Activated naive CD8-positive, alpha-beta T cell treated with anti-CD3 and anti-CD28 coated beads, Interleukin-2, amount 10 ng/mL, durations not matched to agents 7 days and 5 days (primary cell): Measurements from ENCODE around the gene CNEP1R1. TPM values are rescaled to one million over a fixed set of nuclear protein-coding genes. Genes with fewer than 3 reads are reported as not detected.
"Not testable (repeated sequence)": the region's sequence is repeated elsewhere in the genome, so short reads cannot be mapped to it uniquely, and the experiment has no call there.

Experiments used
- ATAC-seq: fragments of 150-1000 bp; cut with Tn5 transposase; one replicate; pipeline ENCODE4 v1.10.0; 2021; ENCODE audit warnings: low read depth, moderate library complexity
- POLR2A ChIA-PET: fragments of 350-600 bp; sonication (Branson Sonifier 250); formaldehyde crosslinking; loops from one replicate; lab custom pipeline; 2021; ENCODE audit warnings: antibody characterized with exemption; lab: Charles Lee
- DNase-seq: peaks from one replicate; pipeline ENCODE4 v3.0.0; 2021
- H3K27ac Mint-ChIP-seq: one replicate; pipeline ENCODE4 v1.8.0; 2022; ENCODE audit warnings: mild to moderate bottlenecking, mixed read lengths
- H3K27me3 Mint-ChIP-seq: one replicate; pipeline ENCODE4 v1.8.0; 2022; ENCODE audit warnings: mild to moderate bottlenecking, moderate library complexity, mixed read lengths
- H3K36me3 Mint-ChIP-seq: one replicate; pipeline ENCODE4 v1.8.0; 2021; ENCODE audit warnings: mild to moderate bottlenecking, mixed read lengths
- H3K4me1 Mint-ChIP-seq: one replicate; pipeline ENCODE4 v1.8.0; 2021; ENCODE audit warnings: mixed read lengths
- H3K4me3 Mint-ChIP-seq: one replicate; pipeline ENCODE4 v1.8.0; 2022; ENCODE audit warnings: mild to moderate bottlenecking, moderate library complexity, mixed read lengths
- H3K9me3 Mint-ChIP-seq: one replicate; pipeline ENCODE4 v1.8.0; 2021; ENCODE audit warnings: mixed read lengths
- total RNA-seq, 2 experiments: library from RNA; stranded (reverse); gene quantifications; one replicate each; pipeline ENCODE4 v1.2.3, GENCODE V29; 2021

Gene CNEP1R1
- total RNA-seq, 2 experiments from 2014 or later: 29.0 to 31.7 TPM

DNA sequence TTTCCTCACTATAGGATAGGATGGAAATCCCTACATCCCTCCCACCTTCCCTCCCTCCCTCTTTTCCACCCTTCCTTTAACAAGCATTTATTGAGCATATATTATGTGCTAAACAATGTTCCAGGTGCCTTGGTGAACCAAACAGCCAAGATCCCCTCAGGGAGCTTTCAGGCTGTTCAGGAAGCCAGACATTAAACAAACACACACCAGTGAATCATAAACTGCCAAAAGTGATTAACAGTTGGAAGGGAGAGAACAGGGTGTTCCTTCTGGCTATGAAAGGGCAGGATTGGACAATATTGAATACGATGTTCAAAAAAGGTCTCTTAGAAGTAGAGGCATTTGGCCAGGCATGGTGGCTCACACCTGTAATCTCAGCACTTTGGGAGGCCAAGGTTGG is 22.8 kb upstream of the CNEP1R1 start:
- POLR2A ChIA-PET: no interaction called here
- no peaks in the 10 kb centered on the region for H3K36me3 Mint-ChIP-seq
- ATAC-seq (no peak), DNase-seq (no peak)
- no peaks in the 10 kb centered on the region for H3K4me1 Mint-ChIP-seq
- H3K9me3 Mint-ChIP-seq: peaks cover 5% of the 10 kb centered on the region
- no peak overlapping the region for H3K4me3 Mint-ChIP-seq
- no peak overlapping the region for H3K27ac Mint-ChIP-seq
- H3K27me3 Mint-ChIP-seq: peaks cover 15% of the 10 kb centered on the region

DNA sequence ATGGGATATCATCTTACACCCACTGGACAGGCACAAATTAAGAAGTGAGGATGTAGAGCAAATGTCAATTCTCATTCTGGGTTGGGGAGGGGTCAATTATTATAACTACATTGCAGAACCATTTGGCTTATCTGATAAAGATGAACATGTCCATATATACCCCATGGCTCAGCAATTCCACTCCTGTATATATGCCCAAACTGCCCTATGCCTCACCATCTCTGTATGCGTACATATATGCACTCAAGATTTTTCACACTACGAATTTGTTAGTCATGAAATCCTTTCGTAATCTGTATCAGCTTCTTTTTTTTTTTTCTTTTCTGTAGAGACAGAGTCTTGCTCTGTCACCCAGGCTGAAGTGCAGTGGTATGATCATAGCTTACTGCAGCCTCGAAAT is 20.8 kb upstream of the CNEP1R1 start:
- no peak overlapping the region for H3K4me3 Mint-ChIP-seq
- DNase-seq (no peak), ATAC-seq (no peak)
- H3K9me3 Mint-ChIP-seq: peaks cover 10% of the 10 kb centered on the region
- H3K36me3 Mint-ChIP-seq: no peaks in the 10 kb centered on the region
- POLR2A ChIA-PET: no interaction called here
- no peak overlapping the region for H3K27ac Mint-ChIP-seq
- peaks cover 14% of the 10 kb centered on the region for H3K27me3 Mint-ChIP-seq
- no peaks in the 10 kb centered on the region for H3K4me1 Mint-ChIP-seq

DNA sequence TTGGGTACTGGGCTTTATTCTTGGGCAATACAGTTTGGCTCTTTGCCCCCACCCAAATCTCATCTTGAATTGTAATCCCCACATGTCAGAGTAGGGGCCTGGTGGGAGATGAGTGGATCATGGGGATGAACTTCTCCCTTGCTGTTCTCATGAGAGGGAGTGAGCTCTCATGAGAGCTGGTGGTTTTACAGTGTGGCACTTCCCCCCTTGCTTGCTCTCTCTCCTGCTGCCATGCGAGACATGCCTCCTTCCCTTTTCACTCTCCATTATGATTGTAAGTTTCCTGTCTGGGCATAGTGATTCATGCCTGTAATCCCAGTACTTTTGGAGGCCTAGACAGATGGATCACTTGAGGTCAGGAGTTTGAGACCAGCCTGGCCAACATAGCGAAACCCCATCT is 18.1 kb upstream of the CNEP1R1 start:
- Mint-ChIP-seq H3K4me1 (no peaks in the 10 kb centered on the region), H3K36me3 (no peaks in the 10 kb centered on the region), H3K4me3 (no peak overlapping the region), H3K27ac (no peak overlapping the region), H3K27me3 (peaks cover 10% of the 10 kb centered on the region), H3K9me3 (peaks cover 10% of the 10 kb centered on the region)
- POLR2A ChIA-PET: no interaction called here
- ATAC-seq: no peak
- DNase-seq: no peak

DNA sequence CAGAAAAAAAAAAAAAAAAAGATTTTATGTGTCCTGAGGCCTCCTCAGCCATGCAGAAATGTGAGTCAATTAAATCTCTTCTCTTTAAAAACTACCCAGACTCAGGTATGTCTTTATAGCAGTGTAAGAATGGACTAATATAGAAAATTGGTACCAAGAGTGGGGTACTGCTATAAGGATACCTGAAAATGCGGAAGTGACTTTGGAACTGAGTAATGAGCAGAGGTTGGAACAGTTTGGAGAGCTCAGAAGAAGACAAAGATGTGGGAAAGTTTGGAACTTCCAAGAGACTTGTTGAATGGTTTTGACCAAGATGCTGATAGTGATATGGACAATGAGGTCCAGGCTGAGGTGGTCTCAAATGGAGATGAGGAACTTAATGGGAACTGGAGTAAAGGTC is 17.3 kb upstream of the CNEP1R1 start:
- Mint-ChIP-seq H3K36me3 (no peaks in the 10 kb centered on the region), H3K4me1 (no peaks in the 10 kb centered on the region), H3K27ac (no peak overlapping the region), H3K4me3 (no peak overlapping the region), H3K27me3 (peaks cover 8% of the 10 kb centered on the region), H3K9me3 (peaks cover 7% of the 10 kb centered on the region)
- DNase-seq (no peak), ATAC-seq (no peak)
- POLR2A ChIA-PET: no interaction called here

DNA sequence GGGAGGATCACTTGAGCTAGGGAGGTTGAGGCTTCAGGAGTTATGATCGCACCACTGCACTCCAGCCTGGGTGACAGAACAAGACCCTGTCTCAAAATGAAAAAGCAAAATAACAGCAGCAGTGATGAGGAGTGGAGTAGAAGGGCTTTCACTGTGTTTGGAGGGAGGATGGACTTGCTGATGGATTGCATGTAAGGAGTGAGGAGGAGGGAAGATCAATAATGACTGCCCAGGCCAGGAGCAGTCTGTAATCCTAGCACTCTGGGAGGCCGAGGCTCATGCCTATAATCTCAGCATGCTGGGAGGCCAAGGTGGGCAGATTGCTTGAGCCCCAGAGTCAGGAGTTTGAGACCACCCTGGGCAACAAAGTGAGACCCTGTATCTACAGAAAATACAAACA is 14.8 kb upstream of the CNEP1R1 start:
- no peaks in the 10 kb centered on the region for H3K36me3 Mint-ChIP-seq
- no peak overlapping the region for H3K4me3 Mint-ChIP-seq
- no peak overlapping the region for H3K27ac Mint-ChIP-seq
- no peaks in the 10 kb centered on the region for H3K4me1 Mint-ChIP-seq
- H3K9me3 Mint-ChIP-seq: peaks cover 5% of the 10 kb centered on the region
- no peak for ATAC-seq
- POLR2A ChIA-PET: no interaction called here
- DNase-seq: no peak
- no peaks in the 10 kb centered on the region for H3K27me3 Mint-ChIP-seq

DNA sequence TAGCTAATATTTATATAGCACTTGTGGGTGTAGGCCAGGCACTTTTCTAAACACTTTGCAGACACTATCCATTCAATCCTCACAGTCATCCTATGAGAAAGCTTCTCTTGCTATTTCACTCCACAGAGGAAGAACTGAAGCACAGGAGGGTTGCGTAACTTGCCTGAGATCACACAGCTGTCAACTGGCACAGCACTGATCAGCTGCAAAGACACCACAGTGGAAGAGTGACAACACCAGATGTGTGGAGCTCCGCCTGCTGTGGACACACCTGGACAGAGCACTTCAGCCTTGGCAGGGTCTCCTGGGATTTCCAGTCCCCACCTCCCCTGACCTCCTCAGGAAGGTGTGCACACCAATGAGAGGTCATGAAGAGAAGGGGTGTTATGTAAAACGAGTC is 13.3 kb upstream of the CNEP1R1 start:
- Mint-ChIP-seq H3K27me3 (no peaks in the 10 kb centered on the region), H3K4me3 (no peak overlapping the region), H3K27ac (no peak overlapping the region), H3K36me3 (no peaks in the 10 kb centered on the region), H3K4me1 (no peaks in the 10 kb centered on the region), H3K9me3 (peaks cover 5% of the 10 kb centered on the region)
- ATAC-seq: no peak
- DNase-seq: no peak
- POLR2A ChIA-PET: no interaction called here

DNA sequence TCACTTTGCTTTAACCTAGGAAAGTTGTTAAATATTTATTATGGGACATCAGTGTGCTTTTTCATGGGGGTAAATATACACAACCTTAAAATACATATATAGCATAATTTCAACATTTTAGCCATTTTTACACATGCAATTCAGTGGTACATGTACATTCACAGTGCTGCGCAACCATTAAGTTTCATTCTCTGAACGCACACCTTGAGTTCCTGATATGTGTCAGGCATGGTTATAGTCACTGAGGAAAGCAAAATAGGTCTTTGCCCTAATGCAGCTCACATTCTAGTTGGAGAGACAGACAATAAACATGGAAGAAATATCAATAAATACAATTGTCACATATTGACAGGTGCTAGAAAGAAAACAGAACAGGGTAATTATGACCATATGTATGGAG is 12.8 kb upstream of the CNEP1R1 start:
- POLR2A ChIA-PET: no interaction called here
- peaks cover 5% of the 10 kb centered on the region for H3K9me3 Mint-ChIP-seq
- H3K36me3 Mint-ChIP-seq: no peaks in the 10 kb centered on the region
- DNase-seq (no peak), ATAC-seq (no peak)
- H3K27me3 Mint-ChIP-seq: no peaks in the 10 kb centered on the region
- H3K4me1 Mint-ChIP-seq: no peaks in the 10 kb centered on the region
- H3K4me3 Mint-ChIP-seq: no peak overlapping the region
- no peak overlapping the region for H3K27ac Mint-ChIP-seq

DNA sequence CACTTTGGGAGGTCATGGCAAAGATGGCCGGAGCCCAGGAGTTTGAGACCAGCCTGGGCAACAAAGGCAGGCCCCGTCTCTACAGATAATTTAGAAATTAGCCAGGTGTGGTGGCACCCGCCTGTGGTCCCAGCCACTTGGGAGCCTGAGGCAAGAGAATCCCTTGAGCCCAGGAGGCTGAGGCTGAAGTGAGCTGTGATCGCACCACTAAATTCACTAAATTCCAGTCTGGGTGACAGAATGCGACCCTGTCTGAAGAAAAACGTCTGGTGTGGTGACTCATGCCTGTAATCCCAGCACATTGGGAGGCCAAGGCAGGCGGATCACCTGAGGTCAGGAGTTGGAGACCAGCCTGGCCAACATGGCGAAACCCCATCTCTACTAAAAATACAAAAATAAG is 10.8 kb upstream of the CNEP1R1 start:
- H3K27me3 Mint-ChIP-seq, DNase-seq, H3K4me1 Mint-ChIP-seq, ATAC-seq, H3K36me3 Mint-ChIP-seq, H3K4me3 Mint-ChIP-seq, POLR2A ChIA-PET, H3K9me3 Mint-ChIP-seq, H3K27ac Mint-ChIP-seq: not testable (repeated sequence)

DNA sequence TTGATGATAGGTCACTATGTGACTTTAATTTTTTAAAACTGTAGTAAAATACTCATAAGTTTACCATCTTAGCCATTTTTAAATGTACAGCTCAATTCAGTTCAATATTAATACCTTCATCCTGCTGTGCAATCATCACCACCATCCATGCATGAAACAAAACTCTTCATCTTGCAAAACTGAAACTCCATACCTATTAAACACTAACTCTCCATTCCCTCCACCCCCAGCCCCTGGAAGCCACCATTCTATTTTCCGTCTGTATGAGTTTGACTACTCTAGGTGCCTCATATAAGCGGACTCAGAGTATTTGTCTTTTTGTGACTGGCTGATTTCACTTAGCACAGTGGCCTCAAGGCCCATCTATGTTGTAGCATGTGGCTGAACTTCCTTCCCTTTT is 9.4 kb upstream of the CNEP1R1 start:
- Mint-ChIP-seq H3K27me3 (no peaks in the 10 kb centered on the region), H3K27ac (no peak overlapping the region), H3K4me1 (no peaks in the 10 kb centered on the region), H3K9me3 (no peaks in the 10 kb centered on the region), H3K4me3 (no peak overlapping the region), H3K36me3 (no peaks in the 10 kb centered on the region)
- no peak for ATAC-seq
- no peak for DNase-seq
- POLR2A ChIA-PET: no interaction called here

DNA sequence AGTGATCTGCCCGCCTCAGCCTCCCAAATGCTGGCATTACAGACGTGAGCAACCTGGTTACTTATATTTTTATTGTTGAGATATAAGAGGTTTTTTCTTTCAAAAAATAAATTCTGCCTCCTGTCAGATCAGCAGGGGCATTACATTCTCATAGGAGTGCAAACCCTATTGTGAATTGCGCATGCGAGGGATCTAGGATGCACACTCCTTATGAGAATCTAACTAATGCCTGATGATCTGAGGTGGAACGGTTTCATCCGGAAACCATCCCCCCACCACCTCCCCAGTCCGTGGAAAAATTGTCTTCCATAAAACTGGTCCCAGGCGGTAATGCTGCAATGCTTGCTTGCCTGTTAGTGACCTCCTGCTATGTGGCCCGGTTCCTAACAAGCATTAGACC is 7.5 kb upstream of the CNEP1R1 start:
- H3K27ac Mint-ChIP-seq: no peak overlapping the region
- no peaks in the 10 kb centered on the region for H3K9me3 Mint-ChIP-seq
- no peak overlapping the region for H3K4me3 Mint-ChIP-seq
- DNase-seq: no peak
- POLR2A ChIA-PET: no interaction called here
- H3K36me3 Mint-ChIP-seq: no peaks in the 10 kb centered on the region
- H3K4me1 Mint-ChIP-seq: no peaks in the 10 kb centered on the region
- H3K27me3 Mint-ChIP-seq: no peaks in the 10 kb centered on the region
- ATAC-seq: no peak

DNA sequence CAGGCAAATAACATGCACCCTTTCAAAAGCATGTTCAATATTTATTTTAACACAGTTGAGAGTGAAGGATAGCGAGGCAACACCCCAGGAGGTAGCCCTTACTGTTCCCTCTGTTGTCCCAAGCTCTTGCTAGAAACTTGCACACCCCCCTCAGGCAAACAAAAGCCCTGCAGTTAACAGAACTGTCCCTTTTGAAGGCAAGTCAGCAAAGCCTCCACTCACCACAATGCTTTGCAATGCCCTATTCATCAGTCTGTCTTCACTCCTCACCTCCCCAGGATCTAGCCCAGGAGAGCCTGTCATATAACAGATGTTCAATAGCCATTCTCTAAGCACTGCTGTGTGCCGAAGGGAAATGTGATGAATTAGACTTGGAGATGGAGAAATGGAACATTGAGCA is 3.5 kb upstream of the CNEP1R1 start:
- H3K36me3 Mint-ChIP-seq: no peaks in the 10 kb centered on the region
- DNase-seq (no peak), ATAC-seq (no peak)
- POLR2A ChIA-PET: no interaction called here
- no peak overlapping the region for H3K4me3 Mint-ChIP-seq
- peaks cover 10% of the 10 kb centered on the region for H3K4me1 Mint-ChIP-seq
- H3K27me3 Mint-ChIP-seq: peaks cover 2% of the 10 kb centered on the region
- no peaks in the 10 kb centered on the region for H3K9me3 Mint-ChIP-seq
- H3K27ac Mint-ChIP-seq: no peak overlapping the region

DNA sequence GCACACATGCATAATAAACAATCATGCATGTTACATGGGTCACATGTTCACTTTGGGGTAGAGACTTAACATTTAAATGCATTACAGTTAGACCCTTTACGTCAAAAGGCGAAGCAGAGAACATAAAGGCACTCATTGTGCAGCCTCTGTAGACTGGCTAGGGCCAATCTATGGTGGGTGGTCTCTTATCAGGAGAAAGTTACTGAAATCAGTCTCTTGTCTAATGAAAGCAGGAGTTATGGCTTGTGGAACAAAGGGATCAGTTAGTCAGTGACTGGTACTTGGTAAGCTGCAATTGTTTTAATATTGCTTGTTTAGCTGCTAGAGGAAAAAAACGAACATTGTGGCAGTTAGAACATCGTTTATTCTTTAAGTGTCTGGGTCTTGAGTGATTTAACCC is 1.4 kb upstream of the CNEP1R1 start:
- no peak for DNase-seq
- Mint-ChIP-seq H3K4me1 (peaks cover 13% of the 10 kb centered on the region), H3K9me3 (no peaks in the 10 kb centered on the region), H3K27me3 (peaks cover 2% of the 10 kb centered on the region), H3K4me3 (no peak overlapping the region), H3K27ac (no peak overlapping the region), H3K36me3 (peaks cover 2% of the 10 kb centered on the region)
- no peak for ATAC-seq
- POLR2A ChIA-PET: interaction anchor here (1.3 kb wide), 1 partner anchor 39 kb away, joined by 3 read pairs; no protein-coding TSS in a partner anchor

DNA sequence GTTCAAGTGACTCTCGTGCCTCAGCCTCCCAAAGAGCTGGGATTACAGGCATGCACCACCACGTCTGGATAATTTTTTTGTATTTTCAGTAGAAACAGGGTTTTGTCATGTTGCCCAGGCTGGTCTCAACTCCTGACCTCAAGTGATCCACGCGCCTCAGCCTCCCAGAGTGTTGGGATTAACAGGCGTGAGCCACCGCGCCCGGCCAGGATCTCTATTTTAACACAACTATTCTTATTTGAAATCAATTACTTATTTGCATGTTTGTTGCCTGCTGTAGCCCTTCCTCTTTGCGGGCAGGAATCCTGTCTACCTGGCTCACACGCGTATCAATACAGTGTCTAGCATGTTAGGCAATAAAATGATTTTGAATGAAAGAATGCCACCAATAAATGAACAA is 818 bp upstream of the CNEP1R1 start:
- peak overlapping the region; percentile 96 for H3K4me3 Mint-ChIP-seq
- peaks cover 2% of the 10 kb centered on the region for H3K27me3 Mint-ChIP-seq
- peaks cover 14% of the 10 kb centered on the region for H3K4me1 Mint-ChIP-seq
- ATAC-seq (no peak), DNase-seq (no peak)
- POLR2A ChIA-PET: interaction anchor here (0.8 to 2.2 kb wide), 4 partner anchors 14 to 172 kb away, joined by 3 to 17 read pairs (median 5); partner anchors contain the start of gene HEATR3
- no peaks in the 10 kb centered on the region for H3K9me3 Mint-ChIP-seq
- peaks cover 2% of the 10 kb centered on the region for H3K36me3 Mint-ChIP-seq
- H3K27ac Mint-ChIP-seq: peak overlapping the region; percentile 92

DNA sequence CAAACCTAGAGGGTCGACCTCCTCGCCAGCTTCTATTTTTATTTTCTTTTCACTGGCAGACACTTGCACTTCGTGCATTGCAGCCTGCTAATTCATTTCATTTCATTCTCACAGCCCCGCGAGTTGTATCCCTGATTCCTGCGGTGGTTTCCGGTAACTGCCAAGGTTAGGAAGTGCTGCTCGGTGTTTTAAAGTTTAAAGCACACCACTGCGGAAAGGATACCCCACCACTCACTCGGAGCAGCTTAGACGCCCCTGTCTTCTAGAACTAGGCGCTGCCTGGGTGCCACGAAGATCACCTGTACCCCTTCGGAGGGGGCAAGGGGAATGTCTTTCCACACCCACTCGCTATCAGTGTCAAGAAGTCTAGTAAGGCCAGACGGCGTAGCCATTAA is 509 bp downstream of the CNEP1R1 start:
- DNase-seq (peak; percentile 51), ATAC-seq (peak; percentile 21)
- H3K27ac Mint-ChIP-seq: peak overlapping the region; percentile 87
- H3K36me3 Mint-ChIP-seq: peaks cover 5% of the 10 kb centered on the region
- no peaks in the 10 kb centered on the region for H3K9me3 Mint-ChIP-seq
- POLR2A ChIA-PET: interaction anchor here (0.7 to 2.2 kb wide), 12 partner anchors 13 to 781 kb away, joined by 3 to 17 read pairs (median 4); partner anchors contain the start of gene HEATR3
- peaks cover 2% of the 10 kb centered on the region for H3K27me3 Mint-ChIP-seq
- H3K4me3 Mint-ChIP-seq: peak overlapping the region; percentile 96
- H3K4me1 Mint-ChIP-seq: peaks cover 18% of the 10 kb centered on the region

DNA sequence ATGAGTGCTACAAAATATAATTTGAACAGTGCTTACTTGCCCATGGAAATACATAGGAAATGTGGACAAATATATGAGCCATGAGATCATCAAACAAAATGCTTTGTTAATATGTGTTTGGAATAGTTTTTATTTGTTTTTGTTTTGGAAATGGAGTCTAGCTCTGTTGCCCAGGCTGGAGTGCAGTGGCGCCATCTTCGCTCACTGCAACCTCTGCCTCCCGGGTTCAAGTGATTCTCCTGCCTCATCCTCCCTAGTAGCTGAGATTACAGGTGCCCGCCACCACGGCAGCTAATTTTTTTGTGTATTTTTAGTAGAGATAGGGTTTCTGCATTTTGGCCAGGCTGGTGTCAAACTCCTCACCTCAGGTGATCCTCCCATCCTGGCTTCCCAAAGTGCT is 2.8 kb downstream of the CNEP1R1 start:
- ATAC-seq: no peak
- DNase-seq: no peak
- peaks cover 20% of the 10 kb centered on the region for H3K4me1 Mint-ChIP-seq
- no peak overlapping the region for H3K4me3 Mint-ChIP-seq
- H3K9me3 Mint-ChIP-seq: no peaks in the 10 kb centered on the region
- H3K27ac Mint-ChIP-seq: no peak overlapping the region
- peaks cover 2% of the 10 kb centered on the region for H3K27me3 Mint-ChIP-seq
- POLR2A ChIA-PET: no interaction called here
- H3K36me3 Mint-ChIP-seq: peaks cover 16% of the 10 kb centered on the region
